HepG2 (cell line): ENCODE data around the gene RHBDL1. TPM values are rescaled to one million over a fixed set of nuclear protein-coding genes. Genes with fewer than 3 reads are reported as not detected.

Experiments used
- ARNT2 ChIP-seq: sonication (generic); formaldehyde crosslinking; IDR thresholded peaks from 2 replicates; pipeline ENCODE4 v1.8.0; 2022; ENCODE audit warnings: mild to moderate bottlenecking, low read depth, missing genetic modification reagents, moderate library complexity
- ATF1 ChIP-seq: IDR thresholded peaks from 2 replicates; pipeline ENCODE4 v1.6.1; 2016; ENCODE audit warnings: mild to moderate bottlenecking, control low read depth
- FLYWCH1 ChIP-seq: sonication (generic); formaldehyde crosslinking; IDR thresholded peaks from 2 replicates; pipeline ENCODE4 v1.8.1; 2023; ENCODE audit warnings: mild to moderate bottlenecking, missing genetic modification reagents
- HNRNPLL ChIP-seq: fragments of 200-400 bp; formaldehyde crosslinking; IDR thresholded peaks from 2 replicates; pipeline ENCODE4 v1.6.1; 2017; ENCODE audit warnings: mild to moderate bottlenecking, low read depth, low read length; ENCODE audit not compliant: poor library complexity, severe bottlenecking
- JUNB ChIP-seq: sonication (generic); formaldehyde crosslinking; IDR thresholded peaks from 2 replicates; pipeline ENCODE4 v1.8.0; 2022; ENCODE audit warnings: missing genetic modification reagents, mild to moderate bottlenecking, borderline replicate concordance
- KAT2B ChIP-seq: fragments of 150-350 bp; IDR thresholded peaks from 2 replicates; pipeline ENCODE4 v1.6.1; 2014; ENCODE audit warnings: low read depth, low read length, borderline replicate concordance
- KDM6A ChIP-seq: IDR thresholded peaks from 2 replicates; pipeline ENCODE4 v1.6.1; 2016; ENCODE audit warnings: low read depth
- MED8 ChIP-seq: sonication (generic); formaldehyde crosslinking; IDR thresholded peaks from 2 replicates; pipeline ENCODE4 v1.8.1; 2023; ENCODE audit warnings: mild to moderate bottlenecking, missing genetic modification reagents; ENCODE audit not compliant: insufficient replicate concordance
- NCOA2 ChIP-seq: sonication (generic); formaldehyde crosslinking; IDR thresholded peaks from 2 replicates; pipeline ENCODE4 v1.8.0; 2022; ENCODE audit warnings: inconsistent platforms
- RARG ChIP-seq: sonication (generic); formaldehyde crosslinking; IDR thresholded peaks from 2 replicates; pipeline ENCODE4 v1.4.0; 2020; ENCODE audit warnings: low read depth, mild to moderate bottlenecking, missing genetic modification reagents
- RXRB ChIP-seq: IDR thresholded peaks from 2 replicates; pipeline ENCODE4 v1.6.1; 2016; ENCODE audit warnings: borderline replicate concordance, missing genetic modification reagents, missing compliant biosample characterization
- SAP130 ChIP-seq: IDR thresholded peaks from 2 replicates; pipeline ENCODE4 v1.6.1; 2016; ENCODE audit warnings: low read depth
- SCMH1 ChIP-seq: sonication (generic); formaldehyde crosslinking; IDR thresholded peaks from 2 replicates; pipeline ENCODE4 v1.9.0; 2021; ENCODE audit warnings: missing genetic modification reagents, mild to moderate bottlenecking, borderline replicate concordance
- SMAD9 ChIP-seq: sonication (generic); formaldehyde crosslinking; IDR thresholded peaks from 2 replicates; pipeline ENCODE4 v1.5.1; 2020; ENCODE audit warnings: mild to moderate bottlenecking, missing genetic modification reagents
- ZEB1 ChIP-seq: IDR thresholded peaks from 2 replicates; pipeline ENCODE4 v1.6.1; 2012; ENCODE audit warnings: mild to moderate bottlenecking, low read depth, inconsistent platforms; ENCODE audit not compliant: insufficient replicate concordance
- ZNF224 ChIP-seq: sonication (generic); formaldehyde crosslinking; IDR thresholded peaks from 2 replicates; pipeline ENCODE4 v1.5.0; 2020; ENCODE audit warnings: mild to moderate bottlenecking, missing genetic modification reagents
- ZNF333 ChIP-seq: sonication (generic); formaldehyde crosslinking; IDR thresholded peaks from 2 replicates; pipeline ENCODE4 v1.4.0; 2020; ENCODE audit warnings: mild to moderate bottlenecking, missing genetic modification reagents, borderline replicate concordance
- ZNF556 ChIP-seq: sonication (generic); formaldehyde crosslinking; IDR thresholded peaks from 2 replicates; pipeline ENCODE4 v1.4.0; 2020; ENCODE audit warnings: mild to moderate bottlenecking, missing genetic modification reagents, borderline replicate concordance
- ZNF703 ChIP-seq: sonication (generic); formaldehyde crosslinking; IDR thresholded peaks from 2 replicates; pipeline ENCODE4 v1.5.1; 2020; ENCODE audit warnings: missing genetic modification reagents, mild to moderate bottlenecking, moderate library complexity, borderline replicate concordance
- polyA plus RNA-seq, 8 experiments: library from polyadenylated mRNA; depleted of rRNA in 3 of 8; stranded (reverse) in 7 of 8; unstranded in 1 of 8; fragments of >200 nt; fragmentation: Illumina TruSeq in 4 of 8; extraction: Trizol in 4 of 8; gene quantifications; 2 replicates each; pipeline versions ENCODE4 v1.2.1 to v1.2.3, GENCODE V29; 2011 to 2016; ENCODE audit warnings: low read depth in 4 of 8, missing spikeins in 1 of 8, mixed read lengths in 1 of 8; ENCODE audit not compliant: insufficient read depth in 1 of 8
- total RNA-seq, 5 experiments: library from RNA; depleted of rRNA; stranded (reverse); fragments of >200 nt; fragmentation: Illumina TruSeq; extraction: Trizol; gene quantifications; 2 replicates each; pipeline ENCODE4 v1.2.3, GENCODE V29; 2016; ENCODE audit warnings: low read depth in 1 of 5
- TF ChIP-seq, protein P1 (sequence below): sonication (generic); formaldehyde crosslinking; IDR thresholded peaks from 2 replicates; pipeline ENCODE4 v1.4.0; 2020; ENCODE audit warnings: mild to moderate bottlenecking, missing genetic modification reagents, borderline replicate concordance
- TF ChIP-seq, protein P2 (sequence below): sonication (generic); formaldehyde crosslinking; IDR thresholded peaks from 2 replicates; pipeline ENCODE4 v1.4.0; 2020; ENCODE audit warnings: low read depth, missing genetic modification reagents

Gene RHBDL1
- total and polyA plus RNA-seq, 2 of the 13 experiments (the other 11 are each of a cell fraction or from before 2014, with no cell fraction given), result 1.8 to 3.8 TPM

DNA sequence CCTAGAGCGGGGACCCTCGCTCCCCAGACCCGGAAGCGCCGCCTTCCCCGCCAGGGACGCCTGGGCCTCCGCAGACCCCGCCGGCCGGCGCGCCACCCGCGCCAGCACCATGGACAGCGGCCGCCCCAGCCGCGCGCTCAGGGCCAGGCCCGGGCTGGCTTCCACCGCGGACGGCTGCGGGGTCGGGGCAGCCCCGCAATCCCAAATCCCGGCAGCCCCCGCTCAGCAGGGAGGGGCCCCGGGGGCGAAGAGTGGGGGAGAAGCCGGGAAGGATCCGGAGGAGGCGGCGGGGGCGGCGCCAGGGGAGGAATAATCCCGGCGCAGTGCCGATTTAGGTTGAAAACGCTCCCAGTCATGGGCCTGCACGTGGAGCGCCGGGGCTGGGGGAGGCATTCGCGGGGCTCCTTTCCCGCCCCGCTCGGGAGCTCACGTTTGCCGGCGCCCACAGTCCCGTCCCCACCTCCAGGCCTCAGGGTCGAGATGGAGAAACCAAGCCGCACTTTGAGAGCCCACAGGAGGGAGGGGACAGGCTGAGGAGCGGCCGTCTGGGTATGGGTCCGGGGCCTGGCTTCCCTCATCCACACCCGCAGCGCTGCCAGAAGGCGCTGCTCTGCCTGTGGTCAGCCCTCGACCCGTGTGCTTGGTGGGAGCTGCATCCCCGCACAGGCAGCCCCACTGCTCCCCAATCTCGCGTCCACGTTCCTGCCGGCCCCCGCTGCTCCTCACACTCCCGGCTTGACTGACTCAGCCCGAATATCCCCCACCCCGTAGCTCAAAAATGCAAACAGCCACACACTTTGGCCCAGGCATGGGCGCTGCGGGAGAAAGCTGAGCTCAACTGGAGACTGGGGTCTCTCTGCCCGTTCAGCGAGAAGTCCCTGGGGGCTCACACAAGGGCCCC, 25.5 kb downstream of the RHBDL1 start (continued):
- TF ChIP-seq, protein P1, sequence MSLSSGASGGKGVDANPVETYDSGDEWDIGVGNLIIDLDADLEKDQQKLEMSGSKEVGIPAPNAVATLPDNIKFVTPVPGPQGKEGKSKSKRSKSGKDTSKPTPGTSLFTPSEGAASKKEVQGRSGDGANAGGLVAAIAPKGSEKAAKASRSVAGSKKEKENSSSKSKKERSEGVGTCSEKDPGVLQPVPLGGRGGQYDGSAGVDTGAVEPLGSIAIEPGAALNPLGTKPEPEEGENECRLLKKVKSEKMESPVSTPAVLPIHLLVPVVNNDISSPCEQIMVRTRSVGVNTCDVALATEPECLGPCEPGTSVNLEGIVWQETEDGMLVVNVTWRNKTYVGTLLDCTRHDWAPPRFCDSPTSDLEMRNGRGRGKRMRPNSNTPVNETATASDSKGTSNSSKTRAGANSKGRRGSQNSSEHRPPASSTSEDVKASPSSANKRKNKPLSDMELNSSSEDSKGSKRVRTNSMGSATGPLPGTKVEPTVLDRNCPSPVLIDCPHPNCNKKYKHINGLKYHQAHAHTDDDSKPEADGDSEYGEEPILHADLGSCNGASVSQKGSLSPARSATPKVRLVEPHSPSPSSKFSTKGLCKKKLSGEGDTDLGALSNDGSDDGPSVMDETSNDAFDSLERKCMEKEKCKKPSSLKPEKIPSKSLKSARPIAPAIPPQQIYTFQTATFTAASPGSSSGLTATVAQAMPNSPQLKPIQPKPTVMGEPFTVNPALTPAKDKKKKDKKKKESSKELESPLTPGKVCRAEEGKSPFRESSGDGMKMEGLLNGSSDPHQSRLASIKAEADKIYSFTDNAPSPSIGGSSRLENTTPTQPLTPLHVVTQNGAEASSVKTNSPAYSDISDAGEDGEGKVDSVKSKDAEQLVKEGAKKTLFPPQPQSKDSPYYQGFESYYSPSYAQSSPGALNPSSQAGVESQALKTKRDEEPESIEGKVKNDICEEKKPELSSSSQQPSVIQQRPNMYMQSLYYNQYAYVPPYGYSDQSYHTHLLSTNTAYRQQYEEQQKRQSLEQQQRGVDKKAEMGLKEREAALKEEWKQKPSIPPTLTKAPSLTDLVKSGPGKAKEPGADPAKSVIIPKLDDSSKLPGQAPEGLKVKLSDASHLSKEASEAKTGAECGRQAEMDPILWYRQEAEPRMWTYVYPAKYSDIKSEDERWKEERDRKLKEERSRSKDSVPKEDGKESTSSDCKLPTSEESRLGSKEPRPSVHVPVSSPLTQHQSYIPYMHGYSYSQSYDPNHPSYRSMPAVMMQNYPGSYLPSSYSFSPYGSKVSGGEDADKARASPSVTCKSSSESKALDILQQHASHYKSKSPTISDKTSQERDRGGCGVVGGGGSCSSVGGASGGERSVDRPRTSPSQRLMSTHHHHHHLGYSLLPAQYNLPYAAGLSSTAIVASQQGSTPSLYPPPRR (CRISPR knock-in tag), result no peak
- TF ChIP-seq ZNF333 (CRISPR knock-in tag) (no peak), JUNB (CRISPR knock-in tag) (0 out of 2 replicates have a peak, but pooled peaks have one; percentile 14), KDM6A (CRISPR knock-in tag) (no peak), SMAD9 (no peak), HNRNPLL (no peak), SAP130 (peak; percentile 63), SCMH1 (CRISPR knock-in tag) (no peak), ZNF224 (no peak), RARG (CRISPR knock-in tag) (peak; percentile 64; the same call in 1 of the 2 replicates), ATF1 (no peak), NCOA2 (CRISPR knock-in tag) (no peak), ZEB1 (no peak), KAT2B (no peak), ZNF556 (CRISPR knock-in tag) (0 out of 2 replicates have a peak, but pooled peaks have one; percentile 61), MED8 (CRISPR knock-in tag) (no peak), RXRB (CRISPR knock-in tag) (no peak), ZNF703 (CRISPR knock-in tag) (no peak), ARNT2 (CRISPR knock-in tag) (peak; percentile 97), FLYWCH1 (CRISPR knock-in tag) (no peak)
- TF ChIP-seq, protein P2, sequence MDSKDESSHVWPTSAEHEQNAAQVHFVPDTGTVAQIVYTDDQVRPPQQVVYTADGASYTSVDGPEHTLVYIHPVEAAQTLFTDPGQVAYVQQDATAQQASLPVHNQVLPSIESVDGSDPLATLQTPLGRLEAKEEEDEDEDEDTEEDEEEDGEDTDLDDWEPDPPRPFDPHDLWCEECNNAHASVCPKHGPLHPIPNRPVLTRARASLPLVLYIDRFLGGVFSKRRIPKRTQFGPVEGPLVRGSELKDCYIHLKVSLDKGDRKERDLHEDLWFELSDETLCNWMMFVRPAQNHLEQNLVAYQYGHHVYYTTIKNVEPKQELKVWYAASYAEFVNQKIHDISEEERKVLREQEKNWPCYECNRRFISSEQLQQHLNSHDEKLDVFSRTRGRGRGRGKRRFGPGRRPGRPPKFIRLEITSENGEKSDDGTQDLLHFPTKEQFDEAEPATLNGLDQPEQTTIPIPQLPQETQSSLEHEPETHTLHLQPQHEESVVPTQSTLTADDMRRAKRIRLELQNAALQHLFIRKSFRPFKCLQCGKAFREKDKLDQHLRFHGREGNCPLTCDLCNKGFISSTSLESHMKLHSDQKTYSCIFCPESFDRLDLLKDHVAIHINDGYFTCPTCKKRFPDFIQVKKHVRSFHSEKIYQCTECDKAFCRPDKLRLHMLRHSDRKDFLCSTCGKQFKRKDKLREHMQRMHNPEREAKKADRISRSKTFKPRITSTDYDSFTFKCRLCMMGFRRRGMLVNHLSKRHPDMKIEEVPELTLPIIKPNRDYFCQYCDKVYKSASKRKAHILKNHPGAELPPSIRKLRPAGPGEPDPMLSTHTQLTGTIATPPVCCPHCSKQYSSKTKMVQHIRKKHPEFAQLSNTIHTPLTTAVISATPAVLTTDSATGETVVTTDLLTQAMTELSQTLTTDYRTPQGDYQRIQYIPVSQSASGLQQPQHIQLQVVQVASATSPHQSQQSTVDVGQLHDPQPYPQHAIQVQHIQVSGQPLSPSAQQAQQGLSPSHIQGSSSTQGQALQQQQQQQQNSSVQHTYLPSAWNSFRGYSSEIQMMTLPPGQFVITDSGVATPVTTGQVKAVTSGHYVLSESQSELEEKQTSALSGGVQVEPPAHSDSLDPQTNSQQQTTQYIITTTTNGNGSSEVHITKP (CRISPR knock-in tag), result no peak
